Activated CD4-positive, alpha-beta T cell treated with anti-CD3 and anti-CD28 coated beads, Interleukin-2, Interleukin-4, amounts not matched to agents 100 ng/mL and 50 ng/mL, durations not matched to agents 16 hours and 8 hours (primary cell): ENCODE results near the gene DENND4B.
A peak's percentile ranks its signal among the peaks of the same experiment; 100 is the strongest.
"Not testable (repeated sequence)": the region's sequence is repeated elsewhere in the genome, so short reads cannot be mapped to it uniquely, and the experiment has no call there.

ENCODE experiments used
- DNase-seq: peaks from one replicate; pipeline ENCODE4 v3.0.0-alpha.2; 2020; ENCODE audit warnings: low spot score

Gene DENND4B

GRCh38 chr1:153946622-153947241, at the start of gene DENND4B:
Gene DENND4B, minus strand, starts transcription at chr1:153946718. Its CDS starts 2,344 bp downstream, at chr1:153944374.
- DNase-seq, result peak; percentile 80

GRCh38 chr1:153995640-153996039, 49.1 kb upstream of the DENND4B start:
- DNase-seq, result no peak

DNA sequence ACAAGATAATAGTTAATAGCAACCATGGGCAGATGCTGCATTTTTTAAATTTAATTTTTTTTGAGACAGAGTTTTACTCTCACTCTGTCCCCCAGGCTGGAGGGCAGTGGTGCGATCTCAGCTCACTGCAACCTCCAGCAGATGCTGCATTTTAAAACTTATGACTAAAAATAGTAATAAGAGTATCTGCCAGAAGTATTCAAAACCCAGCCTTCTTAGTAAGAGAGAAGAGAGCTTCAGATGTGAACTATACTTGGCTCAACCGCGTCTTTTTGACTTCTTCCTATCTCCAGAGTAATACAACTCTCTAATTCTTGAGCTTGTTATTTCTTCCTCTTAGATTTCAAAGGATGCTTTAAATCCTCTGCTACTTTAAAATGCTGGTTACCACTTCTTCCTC, 48.7 kb upstream of the DENND4B start:
- DNase-seq, result no peak

DNA sequence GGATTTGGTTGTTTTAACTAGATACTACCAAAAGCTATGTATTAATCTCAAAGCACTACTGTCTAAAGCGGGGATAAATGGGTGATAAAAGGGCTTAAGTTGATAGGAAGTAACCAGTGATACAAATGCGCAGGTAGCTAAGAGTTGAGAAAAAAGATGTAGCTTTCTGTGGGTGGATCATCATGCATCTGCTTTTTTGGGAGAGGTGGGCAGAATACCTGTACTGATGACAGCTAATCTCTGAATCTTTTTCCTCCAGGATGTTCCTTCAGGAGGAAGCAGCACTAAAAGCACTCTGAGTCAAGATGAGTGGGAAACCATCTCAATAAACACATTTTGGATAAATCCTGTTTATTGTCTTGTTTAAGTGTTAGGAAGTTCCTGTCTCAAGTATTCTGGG, 45.3 kb upstream of the DENND4B start:
- DNase-seq, result no peak

DNA sequence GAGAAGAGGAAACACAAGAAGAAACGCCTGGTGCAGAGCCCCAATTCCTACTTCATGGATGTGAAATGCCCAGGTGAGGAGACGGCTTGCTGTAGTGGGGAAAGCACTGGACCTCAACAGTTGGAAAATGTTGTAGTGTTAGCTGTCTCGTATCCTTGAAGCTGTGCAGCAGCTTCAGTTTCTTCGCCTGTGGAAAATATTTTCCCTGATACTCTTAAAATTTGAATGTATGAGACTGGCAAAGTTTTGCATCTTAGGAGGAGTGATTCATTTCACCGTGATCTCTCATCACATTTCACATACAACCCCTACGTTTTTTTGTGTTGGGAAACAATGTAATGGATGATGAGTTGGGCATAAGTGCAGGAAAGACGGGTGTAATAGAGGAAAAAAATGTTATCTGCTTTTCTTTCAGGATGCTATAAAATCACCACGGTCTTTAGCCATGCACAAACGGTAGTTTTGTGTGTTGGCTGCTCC, 44.7 kb upstream of the DENND4B start:
- no peak for DNase-seq

DNA sequence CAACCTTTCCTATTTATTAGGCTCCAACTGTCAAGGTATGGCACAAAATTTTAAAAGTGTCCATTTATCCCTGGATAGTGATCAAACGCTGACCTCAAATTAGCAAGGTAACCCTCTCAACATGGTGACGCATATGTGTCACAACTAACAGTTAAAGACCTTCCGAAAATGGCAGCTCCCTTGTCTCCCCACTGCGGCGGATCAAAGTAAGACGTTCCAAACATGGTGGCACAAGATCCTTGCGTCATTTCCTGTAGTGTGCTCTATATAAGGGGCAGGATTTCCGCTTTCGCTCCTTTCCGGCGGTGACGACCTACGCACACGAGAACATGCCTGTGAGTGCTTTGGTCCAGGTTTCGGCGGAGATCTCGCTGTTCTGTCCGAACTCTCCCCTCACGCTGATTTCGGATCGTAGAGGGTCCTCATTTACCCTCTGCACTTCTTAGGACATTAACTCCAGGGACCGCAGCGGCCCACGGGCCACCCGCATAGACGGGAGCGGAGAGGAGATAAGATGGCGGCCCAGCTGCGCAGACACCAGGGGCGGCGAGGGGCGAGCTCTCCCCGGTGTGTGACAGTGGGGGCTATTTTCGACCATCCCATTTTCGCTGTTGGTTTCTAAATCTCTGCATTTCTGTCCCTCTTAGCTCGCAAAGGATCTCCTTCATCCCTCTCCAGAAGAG, 44.1 kb upstream of the DENND4B start, which contains the start of gene RPS27:
Gene RPS27 (plus strand): TSS at position 295 of the 683 bp plus-strand sequence. CDS start 35 bp downstream, at position 330.
- DNase-seq, result peak; percentile 97

DNA sequence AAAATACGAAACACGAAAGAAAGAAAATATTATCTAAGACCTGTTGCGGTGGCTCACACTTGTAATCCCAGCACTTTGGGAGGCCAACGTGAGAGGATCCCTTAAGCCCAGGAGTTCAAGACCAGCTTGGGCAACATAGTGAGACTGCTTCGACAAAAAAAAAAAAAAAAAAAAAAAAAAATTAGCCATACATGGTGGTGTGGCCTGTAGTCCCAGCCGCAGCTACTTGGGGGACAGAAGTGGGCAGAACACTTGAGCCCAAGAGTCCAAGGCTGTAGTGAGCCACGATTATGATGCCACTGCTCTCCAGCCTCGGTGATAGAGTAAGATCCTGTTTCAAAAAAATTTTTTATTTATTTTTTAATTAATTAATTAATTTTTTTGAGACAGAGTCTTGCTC, 41.1 kb upstream of the DENND4B start:
- DNase-seq, result no peak

DNA sequence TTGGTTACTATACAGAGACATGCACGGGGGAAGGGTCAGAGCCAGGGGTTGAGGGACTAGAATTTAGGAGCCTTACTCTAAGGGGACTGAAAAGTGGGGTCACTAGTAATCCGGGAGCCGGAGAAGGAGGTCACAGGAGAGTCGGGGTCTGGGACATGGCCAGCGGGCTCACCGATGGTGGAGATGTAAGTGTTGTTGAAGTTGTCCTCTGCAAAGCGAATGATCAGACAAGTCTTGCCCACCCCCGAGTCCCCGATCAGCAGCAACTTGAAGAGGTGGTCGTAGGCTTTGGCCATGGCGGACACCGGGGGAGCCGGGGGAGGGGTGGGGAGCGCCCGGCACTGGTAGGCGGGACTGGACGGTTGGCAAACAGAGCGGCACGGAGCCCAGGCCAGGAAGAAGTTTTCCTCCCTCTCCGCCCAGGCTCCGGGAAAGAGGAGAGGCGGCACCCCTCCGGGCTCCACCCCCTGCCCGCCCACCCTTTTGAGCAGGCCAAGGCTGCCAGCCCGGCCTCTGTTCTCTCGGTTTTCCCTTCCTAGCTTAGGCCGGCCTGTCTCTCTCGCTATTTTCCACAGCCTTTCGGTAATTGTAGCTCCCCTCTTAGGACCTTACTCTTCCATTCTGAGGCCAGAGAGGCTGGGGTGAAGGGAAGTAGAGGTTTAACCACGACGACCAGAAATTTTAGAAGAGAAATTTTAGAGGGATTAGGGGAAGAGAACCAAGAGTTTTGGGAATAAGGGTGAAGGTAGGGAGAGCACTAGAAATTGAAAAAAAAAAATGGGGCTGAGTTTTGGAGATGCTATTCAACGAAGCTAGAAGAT, 39.6 kb upstream of the DENND4B start, which contains the start of gene RAB13:
Gene RAB13 (minus strand): TSS at position 399 of the 821 bp plus-strand sequence. CDS start 103 bp downstream, at position 296.
- no peak for DNase-seq

- DNase-seq, result no peak
These were observed 38.9 kb upstream of the DENND4B start for GRCh38 chr1:153985341-153985912.

DNA sequence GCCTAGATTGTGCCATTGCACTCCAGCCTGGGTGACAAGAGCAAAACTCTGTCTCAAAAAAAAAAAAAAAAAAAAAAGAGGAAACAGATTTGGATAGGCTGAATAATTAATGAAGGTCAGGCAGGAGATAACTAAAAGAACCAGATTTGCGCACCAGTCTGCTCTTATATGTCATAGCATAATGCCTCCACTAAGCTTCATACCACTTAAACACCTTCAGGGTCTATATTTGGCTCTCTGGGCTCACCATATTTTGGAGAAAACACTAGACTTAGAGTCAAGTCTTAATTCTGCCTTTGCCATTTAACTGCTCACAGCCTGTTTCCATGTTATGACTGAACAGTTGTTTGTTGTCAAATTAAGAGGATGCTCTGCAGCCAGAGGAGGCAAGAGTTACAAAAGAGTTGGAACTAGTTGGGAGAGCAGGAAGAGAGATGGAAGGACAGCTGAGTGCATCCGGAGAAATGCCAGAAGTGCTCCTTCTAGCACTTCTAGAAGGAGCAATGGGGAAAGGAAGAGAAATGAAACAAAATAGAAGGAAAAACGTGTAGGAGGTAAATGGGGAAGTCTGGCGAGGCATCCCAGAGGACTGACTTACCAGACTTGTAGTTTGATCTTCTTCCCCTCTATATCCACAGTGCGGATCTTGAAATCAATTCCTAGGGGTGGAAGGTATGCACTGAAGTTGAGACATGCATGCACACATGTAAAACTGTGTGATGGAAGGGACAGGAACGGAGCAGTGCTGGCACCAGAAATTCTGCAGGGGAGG, 37.8 kb upstream of the DENND4B start:
- DNase-seq, result no peak

DNA sequence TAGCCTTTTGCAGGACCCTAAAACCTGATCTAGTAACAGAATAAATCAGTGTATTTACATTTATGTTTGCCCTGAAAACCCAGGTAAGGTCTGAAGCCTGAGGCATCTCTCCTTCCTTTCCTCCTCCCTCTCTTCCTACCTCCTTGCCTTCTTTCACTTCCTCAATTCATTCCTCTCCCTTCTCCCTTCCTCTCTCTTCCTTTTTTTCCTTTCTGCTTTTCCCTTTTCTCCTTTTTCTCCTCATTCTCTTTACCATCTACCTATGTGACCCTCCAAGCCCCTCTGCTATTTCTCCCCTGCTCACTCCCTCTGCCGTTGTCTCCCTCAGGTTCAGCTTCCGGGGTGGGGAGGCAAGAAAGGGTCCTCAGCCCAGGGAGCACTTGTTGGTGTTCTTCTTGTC, 35.2 kb upstream of the DENND4B start:
- DNase-seq, result not testable (repeated sequence)

DNA sequence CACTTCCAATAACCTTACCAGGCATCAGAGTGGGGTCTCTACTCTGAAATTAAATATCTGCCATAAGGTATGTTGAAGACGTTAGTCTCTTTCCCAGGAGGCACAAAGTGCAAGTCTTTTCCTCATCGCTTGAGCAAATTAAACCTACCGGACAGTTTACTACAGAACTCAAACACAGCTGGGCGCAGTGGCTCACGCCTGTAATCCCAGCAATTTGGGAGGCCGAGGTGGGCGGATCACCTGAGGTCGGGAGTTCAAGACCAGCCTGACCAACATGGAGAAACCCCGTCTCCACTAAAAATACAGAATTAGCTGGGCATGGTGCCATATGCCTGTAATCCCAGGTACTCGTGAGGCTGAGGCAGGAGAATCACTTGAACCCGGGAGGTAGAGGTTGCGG, 32.6 kb upstream of the DENND4B start:
- DNase-seq, result not testable (repeated sequence)

DNA sequence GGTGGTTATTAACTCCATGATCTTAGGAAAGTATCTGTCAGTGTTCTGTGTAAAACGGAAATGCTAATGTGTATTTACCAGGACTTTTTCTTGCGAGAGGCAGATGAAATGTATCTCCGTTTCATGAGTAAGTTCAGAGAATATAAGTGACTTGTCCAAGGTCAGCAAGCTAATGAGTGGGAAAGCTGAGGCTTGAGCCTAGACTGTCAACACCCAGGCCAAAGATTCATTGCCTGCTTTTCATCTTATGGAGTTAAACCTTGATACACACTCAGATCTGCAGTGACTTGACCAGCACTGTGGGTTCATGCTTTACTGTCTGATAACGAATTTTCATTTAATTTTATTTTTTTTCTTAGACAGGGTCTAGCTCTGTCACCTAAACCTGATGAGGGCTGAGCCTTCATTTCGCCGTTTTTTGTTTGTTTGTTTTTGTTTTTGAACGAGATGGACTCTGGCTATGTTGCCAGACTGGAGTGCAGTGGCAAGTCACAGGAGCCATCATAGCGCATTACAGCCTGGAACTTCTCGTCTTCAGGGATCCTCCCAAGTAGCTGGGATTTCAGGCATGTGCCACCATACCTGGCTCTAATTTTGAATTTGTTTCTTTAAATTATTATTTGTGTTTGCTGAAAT, 31.9 kb upstream of the DENND4B start:
- DNase-seq, result no peak

DNA sequence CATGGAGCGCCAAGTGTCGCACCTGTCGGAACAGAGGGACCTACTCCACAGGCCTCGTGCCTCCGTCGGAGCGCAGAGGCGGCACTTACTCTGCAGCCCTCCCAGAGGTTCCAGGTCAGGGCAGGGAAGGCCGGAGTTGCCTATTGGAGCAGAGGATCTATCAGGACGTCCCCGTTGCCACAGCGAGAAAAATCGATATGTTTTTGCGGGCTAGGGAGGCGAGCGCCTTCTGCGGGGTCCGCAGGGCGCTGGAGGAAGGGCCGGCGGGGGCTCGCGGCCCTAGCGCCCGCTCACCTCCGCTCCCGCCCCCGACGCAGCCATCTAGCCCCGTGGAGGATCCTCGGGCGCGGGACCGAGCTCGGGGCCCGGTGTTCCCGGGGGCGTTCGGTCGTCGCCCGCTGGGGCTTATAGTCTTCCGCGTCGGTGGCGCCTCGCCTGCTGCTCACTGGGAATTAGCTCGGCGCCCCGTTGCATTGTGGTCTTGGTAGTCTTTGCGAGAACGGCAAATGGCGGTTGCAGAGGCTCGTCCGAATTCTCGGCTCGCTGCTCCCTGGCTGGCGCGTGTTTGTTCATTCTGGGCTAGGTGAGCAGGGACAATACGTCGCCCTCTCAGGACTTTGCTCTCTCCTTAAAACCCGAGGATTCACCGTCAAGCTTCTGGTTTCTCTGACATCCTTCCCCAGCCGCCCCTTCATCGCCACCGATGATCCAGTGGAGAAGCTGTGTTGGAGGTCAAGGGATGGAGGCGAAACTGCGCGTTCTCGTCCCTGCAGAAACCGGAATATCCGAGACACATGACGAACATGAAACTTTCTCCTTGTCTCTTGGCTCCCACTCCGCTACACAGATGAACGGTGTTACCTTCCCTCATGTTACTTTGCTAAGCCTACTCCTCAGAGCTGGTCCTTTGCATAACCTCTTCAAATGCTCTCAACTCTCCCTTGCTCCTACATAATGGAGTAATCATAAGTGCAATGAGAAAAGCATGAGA, 31.0 kb upstream of the DENND4B start, which contains the start of gene JTB:
Gene JTB (minus strand): TSS at position 425 of the 991 bp plus-strand sequence. CDS start 422 bp downstream, at position 3.
- peak; percentile 90 for DNase-seq

DNA sequence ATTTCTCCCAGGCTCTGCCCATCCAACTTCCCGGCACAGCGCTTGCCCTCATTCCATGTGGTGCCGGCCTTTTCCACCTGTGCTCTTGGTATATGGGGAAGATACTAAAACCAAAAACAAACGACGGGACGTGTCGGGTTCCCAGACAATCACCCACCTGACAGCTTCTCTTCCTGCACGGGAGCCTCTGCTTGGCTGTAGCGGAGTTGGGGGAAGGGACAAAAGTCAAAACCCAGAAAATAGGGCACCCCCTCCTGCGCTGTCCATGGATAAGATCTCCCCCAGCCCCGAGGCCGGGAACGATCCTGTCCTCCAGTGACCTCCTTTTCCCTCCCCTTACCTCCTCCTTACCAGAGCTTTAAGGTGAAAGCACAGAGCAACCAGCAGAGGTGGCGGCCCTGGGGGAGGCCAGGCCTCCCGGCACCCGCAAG, 30.3 kb upstream of the DENND4B start:
- DNase-seq, result no peak

GRCh38 chr1:153973525-153973924, 27.0 kb upstream of the DENND4B start:
- DNase-seq, result no peak

GRCh38 chr1:153973071-153973470, 26.6 kb upstream of the DENND4B start:
- no peak for DNase-seq

- no peak for DNase-seq
These were observed 23.8 kb upstream of the DENND4B start for GRCh38 chr1:153970346-153970745.

GRCh38 chr1:153968972-153969371, 22.5 kb upstream of the DENND4B start:
- no peak for DNase-seq
